K562 treated with DMSO at 1 percent for 48 hours (cell line): ENCODE measurements around the gene MOGAT3. TPM values are rescaled to one million over a fixed set of nuclear protein-coding genes. Genes with fewer than 3 reads are reported as not detected.

Source experiments
- total RNA-seq: library from RNA; unstranded; fragments of 300-600 nt; gene quantifications from 2 replicates; pipeline ENCODE4 v1.2.3, GENCODE V29; 2022; ENCODE audit warnings: low replicate concordance; ENCODE audit errors: extremely low read depth

Gene MOGAT3
- total RNA-seq: not detected in 2 replicates

GRCh38 chr7:101200862-101201599 lies at the start of gene MOGAT3:
Gene MOGAT3 (minus strand): TSS chr7:101201036. CDS start chr7:101200854, 182 bp downstream.

GRCh38 chr7:101244375-101245146 lies 43.7 kb upstream of the MOGAT3 start, which contains the start of gene FIS1:
Gene FIS1 (minus strand): TSS chr7:101245081. CDS start chr7:101245004, 77 bp downstream.

GRCh38 chr7:101237206-101238067 lies 36.6 kb upstream of the MOGAT3 start, which contains the start of gene CLDN15:
Gene CLDN15 (minus strand): TSS chr7:101237802. CDS start chr7:101237581, 221 bp downstream.

GRCh38 chr7:101217388-101218235 lies 16.8 kb upstream of the MOGAT3 start, which contains the start of the genes PLOD3 and ZNHIT1:
Gene PLOD3 (minus strand): TSS chr7:101217581. CDS start chr7:101217274, 307 bp downstream.
Gene ZNHIT1 (plus strand): TSS chr7:101218165. CDS start chr7:101218196, 31 bp downstream.

GRCh38 chr7:101180130-101180755 lies 20.6 kb downstream of the MOGAT3 start, which contains the start of gene NAT16:
Gene NAT16 (minus strand): TSS chr7:101180293. CDS start chr7:101174807, 5,486 bp downstream.

GRCh38 chr7:101165075-101165957 lies 35.5 kb downstream of the MOGAT3 start, which contains the start of gene VGF:
Gene VGF (minus strand): TSS chr7:101165569. CDS start chr7:101164843, 726 bp downstream.

GRCh38 chr7:101153969-101154692 lies 46.7 kb downstream of the MOGAT3 start, which contains the start of gene AP1S1:
Gene AP1S1 (plus strand): TSS chr7:101154476. CDS start chr7:101154515, 39 bp downstream.

Other genes with a start within 250 kb of the MOGAT3 start
- gene MUC12, start 231.5 kb downstream of the MOGAT3 start, total RNA-seq: not detected in 2 replicates
- gene MUC17, start 181.0 kb downstream of the MOGAT3 start, total RNA-seq: not detected in 2 replicates
- not detected in 2 replicates for gene TRIM56, start 115.6 kb downstream of the MOGAT3 start, total RNA-seq
- gene SERPINE1, start 73.9 kb downstream of the MOGAT3 start, total RNA-seq: not detected in 2 replicates
- not detected in 2 replicates for gene AP1S1, start 46.6 kb downstream of the MOGAT3 start, total RNA-seq
- gene VGF, start 35.5 kb downstream of the MOGAT3 start, total RNA-seq: not detected in 2 replicates
- gene NAT16, start 20.7 kb downstream of the MOGAT3 start, total RNA-seq: not detected in 2 replicates
- not detected in 2 replicates for gene PLOD3, start 16.5 kb upstream of the MOGAT3 start, total RNA-seq
- gene ZNHIT1, start 17.1 kb upstream of the MOGAT3 start, total RNA-seq: not detected in 2 replicates
- not detected in 2 replicates for gene CLDN15, start 36.8 kb upstream of the MOGAT3 start, total RNA-seq
- gene FIS1, start 44.0 kb upstream of the MOGAT3 start, total RNA-seq: not detected in 2 replicates
- not detected in 2 replicates for gene IFT22, start 120.8 kb upstream of the MOGAT3 start, total RNA-seq
- not detected in 2 replicates for gene COL26A1, start 161.8 kb upstream of the MOGAT3 start, total RNA-seq